OCI-LY7 (cell line): Measurements from ENCODE around the gene TJP3.

Source experiments
- EZH2phosphoT487 ChIP-seq: fragments of 200-600 bp; sonication (generic); IDR thresholded peaks from 2 replicates; pipeline ENCODE4 v1.6.1; 2018; ENCODE audit warnings: low read depth, borderline replicate concordance, mild to moderate bottlenecking, mixed run types, antibody characterized with exemption, low read length, moderate library complexity, mixed read lengths
- TF ChIP-seq, protein P1 (sequence below): fragments of 200-600 bp; sonication (generic); conservative IDR thresholded peaks from 2 replicates; pipeline ENCODE4 v1.5.1; 2014; ENCODE audit warnings: mild to moderate bottlenecking, antibody characterized with exemption, low read length, moderate library complexity, mixed read lengths

DNA sequence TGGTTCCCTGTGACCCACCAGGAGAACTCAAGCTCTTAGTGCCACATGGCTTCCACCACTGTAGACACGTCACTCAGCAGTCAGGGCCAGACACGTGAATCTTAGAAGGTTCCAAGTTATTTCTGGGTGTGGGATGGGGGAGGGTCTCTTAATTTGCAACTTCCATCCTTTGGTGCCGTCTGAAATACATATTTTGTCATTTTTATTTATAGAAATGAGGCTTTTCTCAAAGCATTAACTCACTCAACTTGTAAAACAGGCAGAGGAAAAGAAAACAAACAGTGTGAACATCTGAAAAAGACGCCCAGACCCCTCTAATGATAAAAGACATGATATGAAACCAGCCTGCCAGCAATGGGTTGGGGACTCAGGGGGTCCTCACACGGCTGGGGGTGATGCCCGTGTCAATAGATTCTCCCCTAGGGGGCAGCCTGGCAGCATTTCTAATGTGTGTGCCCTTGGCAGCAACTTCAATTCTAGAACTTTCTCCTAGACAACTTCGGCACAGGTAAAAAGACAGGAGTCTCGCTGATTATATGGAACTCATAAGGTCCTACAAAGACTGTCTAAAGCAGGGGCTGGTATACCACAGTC lies 23.3 kb upstream of the TJP3 start:
- TF ChIP-seq, protein P1, sequence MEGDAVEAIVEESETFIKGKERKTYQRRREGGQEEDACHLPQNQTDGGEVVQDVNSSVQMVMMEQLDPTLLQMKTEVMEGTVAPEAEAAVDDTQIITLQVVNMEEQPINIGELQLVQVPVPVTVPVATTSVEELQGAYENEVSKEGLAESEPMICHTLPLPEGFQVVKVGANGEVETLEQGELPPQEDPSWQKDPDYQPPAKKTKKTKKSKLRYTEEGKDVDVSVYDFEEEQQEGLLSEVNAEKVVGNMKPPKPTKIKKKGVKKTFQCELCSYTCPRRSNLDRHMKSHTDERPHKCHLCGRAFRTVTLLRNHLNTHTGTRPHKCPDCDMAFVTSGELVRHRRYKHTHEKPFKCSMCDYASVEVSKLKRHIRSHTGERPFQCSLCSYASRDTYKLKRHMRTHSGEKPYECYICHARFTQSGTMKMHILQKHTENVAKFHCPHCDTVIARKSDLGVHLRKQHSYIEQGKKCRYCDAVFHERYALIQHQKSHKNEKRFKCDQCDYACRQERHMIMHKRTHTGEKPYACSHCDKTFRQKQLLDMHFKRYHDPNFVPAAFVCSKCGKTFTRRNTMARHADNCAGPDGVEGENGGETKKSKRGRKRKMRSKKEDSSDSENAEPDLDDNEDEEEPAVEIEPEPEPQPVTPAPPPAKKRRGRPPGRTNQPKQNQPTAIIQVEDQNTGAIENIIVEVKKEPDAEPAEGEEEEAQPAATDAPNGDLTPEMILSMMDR, result no peak
- TF ChIP-seq EZH2phosphoT487, result no peak
